SK-N-SH treated with all-trans-retinoic acid at 6 μM for 48 hours (cell line): Measurements from ENCODE around the gene MINDY4.

Source experiments
- CREB5 ChIP-seq: fragments of 250-450 bp; sonication (Bioruptor Pico); IDR thresholded peaks from 2 replicates; pipeline ENCODE4 v1.5.1; 2020; ENCODE audit warnings: low read depth, mild to moderate bottlenecking, moderate library complexity
- OSR1 ChIP-seq: fragments of 250-450 bp; sonication (Bioruptor Pico); IDR thresholded peaks from 2 replicates; pipeline ENCODE4 v1.8.0; 2022; ENCODE audit warnings: moderate library complexity, mild to moderate bottlenecking, inconsistent platforms

- TF ChIP-seq OSR1 (CRISPR knock-in tag) (no peak), CREB5 (CRISPR knock-in tag) (no peak)
Measured at GRCh38 chr7:30750683-30751650, 20.2 kb upstream of the MINDY4 start.
